HCT116 (cell line): ENCODE results near the gene SPIN1. TPM values are rescaled to one million over a fixed set of nuclear protein-coding genes. Genes with fewer than 3 reads are reported as not detected.

Source experiments
- ATAC-seq: fragments of 200-7000 bp; cut with Tn5 transposase; 2 replicates; pipeline ENCODE4 v1.9.1; 2020; ENCODE audit warnings: mild to moderate bottlenecking, moderate library complexity
- BruUV-seq: library from RNA; stranded (reverse); fragments of 400-500 nt; replicated peaks from 2 replicates; lab custom pipeline; 2021; lab: Mats Ljungman, UMichigan
- CTCF ChIA-PET: fragments of 300-600 bp; sonication (Branson Sonifier 250); formaldehyde crosslinking; loops from one replicate; lab custom pipeline; 2021; ENCODE audit warnings: antibody characterized with exemption; lab: Charles Lee
- POLR2A ChIA-PET: fragments of 300-600, 350-600 bp; sonication (Branson Sonifier 250); formaldehyde crosslinking; loops from one replicate; lab custom pipeline; 2021; ENCODE audit warnings: antibody characterized with exemption; lab: Charles Lee
- RAD21 ChIA-PET, 2 experiments: fragments of 300-600 bp; sonication (Branson Sonifier 250); formaldehyde crosslinking; loops; one replicate each; lab custom pipeline; 2023; ENCODE audit warnings: low total read pairs in 2 of 2; ENCODE audit not compliant: uncharacterized antibody in 2 of 2, unreplicated experiment in 2 of 2, low non-redundant PET in 1 of 2; lab: Charles Lee
- DNase-seq: peaks from one replicate; pipeline ENCODE4 v3.0.0-alpha.2; 2010; ENCODE audit warnings: low read depth, low spot score
- H2AFZ ChIP-seq: fragments of 200-600 bp; shearing (Covaris generic), sonication (generic); 2 replicates; pipeline ENCODE4 v1.6.1; 2017; ENCODE audit warnings: low read depth, mixed run types, mixed read lengths, antibody characterized with exemption, low read length; ENCODE audit not compliant: poor library complexity, severe bottlenecking
- H3K27ac ChIP-seq: 2 replicates; pipeline ENCODE4 v1.5.1; 2012; ENCODE audit warnings: low read depth, low read length
- H3K27me3 ChIP-seq: fragments of 200-600 bp; sonication (generic); 2 replicates; pipeline ENCODE4 v1.6.1; 2016; ENCODE audit warnings: mixed run types, low read length, mixed read lengths; ENCODE audit not compliant: insufficient read depth
- H3K36me3 ChIP-seq, 2 experiments: fragments of 200-500 bp in 1 of 2; fragments of 200-600 bp in 1 of 2; sonication (Bioruptor generic) in 1 of 2; sonication (generic) in 1 of 2; 2 replicates each; pipeline versions ENCODE4 v1.5.1 to v1.6.1; 2014 to 2016; ENCODE audit warnings: low read length in 2 of 2, inconsistent platforms in 1 of 2, mixed read lengths in 1 of 2, mixed run types in 1 of 2; ENCODE audit not compliant: insufficient read depth in 2 of 2, control insufficient read depth in 1 of 2
- H3K4me1 ChIP-seq, 2 experiments: fragments of 200-600 bp in 1 of 2; sonication (generic) in 1 of 2; 2 replicates each; pipeline versions ENCODE4 v1.5.1 to v1.6.1; 2012 to 2017; ENCODE audit warnings: low read length in 2 of 2, inconsistent platforms in 1 of 2, mild to moderate bottlenecking in 1 of 2, mixed read lengths in 1 of 2, mixed run types in 1 of 2, moderate library complexity in 1 of 2; ENCODE audit not compliant: insufficient read depth in 2 of 2, control insufficient read depth in 1 of 2
- H3K4me2 ChIP-seq: fragments of 200-600 bp; sonication (generic); 2 replicates; pipeline ENCODE4 v1.6.1; 2017; ENCODE audit warnings: mixed run types, low read length, mixed read lengths
- H3K4me3 ChIP-seq, 2 experiments: fragments of 200-600 bp in 1 of 2; sonication (generic) in 1 of 2; replicated peaks in 1 of 2; 2 replicates each; pipeline ENCODE4 v1.5.1; 2011 to 2016; ENCODE audit warnings: low read length in 2 of 2, control low read depth in 1 of 2, low read depth in 1 of 2, mild to moderate bottlenecking in 1 of 2, mixed read lengths in 1 of 2, mixed run types in 1 of 2
- H3K79me2 ChIP-seq: fragments of 200-600 bp; sonication (generic); 2 replicates; pipeline ENCODE4 v1.6.1; 2017; ENCODE audit warnings: mild to moderate bottlenecking, mixed run types, low read length, moderate library complexity, mixed read lengths; ENCODE audit not compliant: insufficient read depth
- H3K9ac ChIP-seq: fragments of 200-600 bp; sonication (generic); 2 replicates; pipeline ENCODE4 v1.6.1; 2016; ENCODE audit warnings: low read length, mixed read lengths
- H3K9me2 ChIP-seq: fragments of 200-600 bp; sonication (generic), shearing (Covaris generic); 2 replicates; pipeline ENCODE4 v1.6.1; 2017; ENCODE audit warnings: mixed run types, mild to moderate bottlenecking, moderate library complexity; ENCODE audit not compliant: insufficient read depth
- H3K9me3 ChIP-seq, 2 experiments: fragments of 200-500 bp in 1 of 2; fragments of 200-600 bp in 1 of 2; sonication (Bioruptor generic) in 1 of 2; sonication (generic) in 1 of 2; 2 replicates each; pipeline ENCODE4 v1.6.1; 2014 to 2017; ENCODE audit warnings: low read length in 2 of 2, mixed read lengths in 2 of 2, inconsistent platforms in 1 of 2, low read depth in 1 of 2, mild to moderate bottlenecking in 1 of 2, mixed run types in 1 of 2, moderate library complexity in 1 of 2; ENCODE audit not compliant: control insufficient read depth in 1 of 2, insufficient read depth in 1 of 2
- H4K20me1 ChIP-seq: fragments of 200-600 bp; sonication (generic), shearing (Covaris generic); 2 replicates; pipeline ENCODE4 v1.6.1; 2017; ENCODE audit warnings: mixed run types, mild to moderate bottlenecking, moderate library complexity; ENCODE audit not compliant: insufficient read depth
- ATF3 ChIP-seq: IDR thresholded peaks from 2 replicates; pipeline ENCODE4 v1.6.1; 2012
- CBX3 ChIP-seq: IDR thresholded peaks from 2 replicates; pipeline ENCODE4 v1.6.1; 2012; ENCODE audit warnings: low read depth
- CEBPB ChIP-seq: IDR thresholded peaks from 2 replicates; pipeline ENCODE4 v1.6.1; 2012; ENCODE audit warnings: low read depth
- EGR1 ChIP-seq: IDR thresholded peaks from 2 replicates; pipeline ENCODE4 v1.6.1; 2012; ENCODE audit warnings: low read depth
- ELF1 ChIP-seq: IDR thresholded peaks from 2 replicates; pipeline ENCODE4 v1.6.1; 2012; ENCODE audit warnings: low read depth, borderline replicate concordance
- EZH2 ChIP-seq: fragments of 200-600 bp; sonication (generic); IDR thresholded peaks from 2 replicates; pipeline ENCODE4 v1.6.1; 2017; ENCODE audit warnings: antibody characterized with exemption, mixed run types
- FOSL1 ChIP-seq: IDR thresholded peaks from 2 replicates; pipeline ENCODE4 v1.6.1; 2012; ENCODE audit warnings: low read depth
- JUND ChIP-seq: IDR thresholded peaks from 2 replicates; pipeline ENCODE4 v1.6.1; 2012
- POLR2A ChIP-seq: IDR thresholded peaks from 2 replicates; pipeline ENCODE4 v1.7.0; 2011; ENCODE audit warnings: borderline replicate concordance; ENCODE audit not compliant: insufficient read depth, insufficient read length; ENCODE audit errors: extremely low read depth
- POLR2AphosphoS5 ChIP-seq: IDR thresholded peaks from 2 replicates; pipeline ENCODE4 v1.6.1; 2011; ENCODE audit warnings: mild to moderate bottlenecking, low read depth, low read length, moderate library complexity
- RAD21 ChIP-seq: IDR thresholded peaks from 2 replicates; pipeline ENCODE4 v1.6.1; 2012; ENCODE audit warnings: low read depth, mild to moderate bottlenecking
- REST ChIP-seq: IDR thresholded peaks from 2 replicates; pipeline ENCODE4 v1.6.1; 2012; ENCODE audit warnings: low read depth
- SIN3A ChIP-seq: IDR thresholded peaks from 2 replicates; pipeline ENCODE4 v1.6.1; 2012; ENCODE audit warnings: low read depth
- SP1 ChIP-seq: IDR thresholded peaks from 2 replicates; pipeline ENCODE4 v1.6.1; 2012; ENCODE audit warnings: low read depth
- SRF ChIP-seq: IDR thresholded peaks from 2 replicates; pipeline ENCODE4 v1.6.1; 2012; ENCODE audit warnings: low read depth
- YY1 ChIP-seq: IDR thresholded peaks from 2 replicates; pipeline ENCODE4 v1.6.1; 2011; ENCODE audit warnings: low read length, low read depth, moderate library complexity, mild to moderate bottlenecking; ENCODE audit not compliant: insufficient replicate concordance; ENCODE audit errors: extremely low read depth
- ZBTB33 ChIP-seq: IDR thresholded peaks from 2 replicates; pipeline ENCODE4 v1.6.1; 2011; ENCODE audit warnings: mild to moderate bottlenecking, low read length, moderate library complexity; ENCODE audit not compliant: insufficient replicate concordance; ENCODE audit errors: extremely low read depth
- ZFX ChIP-seq: fragments of 450-650 bp; IDR thresholded peaks from 2 replicates; pipeline ENCODE4 v1.6.1; 2017
- ZNF274 ChIP-seq: fragments of 200-500 bp; sonication (Bioruptor generic); IDR thresholded peaks from 2 replicates; pipeline ENCODE4 v1.6.1; 2014; ENCODE audit warnings: mild to moderate bottlenecking, low read depth, low read length, inconsistent platforms
- intact Hi-C: fragments of 100-400 bp; cut with micrococcal nuclease; formaldehyde crosslinking; loops from 2 replicates; pipeline ENCODE4 v1.10.0; 2022
- total RNA-seq: library from RNA; stranded (reverse); gene quantifications from one replicate; pipeline ENCODE4 v1.2.1, GENCODE V29; 2021; ENCODE audit not compliant: unreplicated experiment

SPIN1 gene
- total RNA-seq, 1 experiment from 2014 or later, result 74.0 TPM

GRCh38 chr9:88501086-88501485 lies 112.8 kb downstream of the SPIN1 start:
- Histone ChIP-seq H4K20me1 (no peaks in the 10 kb centered on the region), H3K27ac (no peak overlapping the region), H3K79me2 (no peaks in the 10 kb centered on the region), H3K4me1 (no peaks in the 10 kb centered on the region), H3K9me2 (no peaks in the 10 kb centered on the region), H2AFZ (no peak overlapping the region), H3K36me3 (no peaks in the 10 kb centered on the region), H3K4me3 (no peak overlapping the region), H3K9ac (no peak overlapping the region), H3K27me3 (no peaks in the 10 kb centered on the region), H3K4me2 (no peak overlapping the region), H3K9me3 (no peaks in the 10 kb centered on the region)
- POLR2A ChIA-PET, result no interaction called here
- no peak for DNase-seq
- TF ChIP-seq EGR1 (no peak), YY1 (no peak), EZH2 (no peak), SIN3A (no peak), POLR2A (no peak), JUND (no peak), CBX3 (no peak), ATF3 (no peak), RAD21 (no peak), POLR2AphosphoS5 (no peak), CEBPB (no peak), REST (no peak), SRF (no peak), FOSL1 (no peak), SP1 (no peak), ZFX (no peak), ZNF274 (no peak), ZBTB33 (no peak), ELF1 (no peak)
- no peak for ATAC-seq
- no TSS peak for BruUV-seq
- RAD21 ChIA-PET, result no interaction called here
- intact Hi-C loops, result no loop called here
- CTCF ChIA-PET, result no interaction called here
